AG10803 (cell line): ENCODE data around the gene OXLD1.

Source experiments
- DNase-seq: peaks from one replicate; pipeline ENCODE4 v3.0.0; 2010; ENCODE audit warnings: low read depth
- H3K4me3 ChIP-seq: 2 replicates; pipeline ENCODE4 v1.5.1; 2011; ENCODE audit warnings: mild to moderate bottlenecking, low read length, control low read depth
- CTCF ChIP-seq: conservative IDR thresholded peaks from 2 replicates; pipeline ENCODE4 v1.5.1; 2011; ENCODE audit warnings: mild to moderate bottlenecking, low read length, control low read depth, inconsistent platforms

Gene OXLD1

GRCh38 chr17:81705518-81706231 is 39.3 kb upstream of the OXLD1 start:
- no peak overlapping the region for H3K4me3 ChIP-seq
- no peak for TF ChIP-seq CTCF
- no peak for DNase-seq

GRCh38 chr17:81703747-81704654 is 37.6 kb upstream of the OXLD1 start:
- TF ChIP-seq CTCF, result no peak
- no peak for DNase-seq
- peak overlapping the region; percentile 89 for H3K4me3 ChIP-seq

GRCh38 chr17:81702934-81703746 is 36.7 kb upstream of the OXLD1 start, which contains the start of gene MRPL12:
MRPL12 (plus strand) TSS chr17:81703367; CDS start chr17:81703502, 135 bp downstream.
- DNase-seq, result peak; percentile 89
- H3K4me3 ChIP-seq, result peak within 1 kb of the TSS; percentile 89
- peak; percentile 23 for TF ChIP-seq CTCF

- TF ChIP-seq CTCF, result no peak
- peak overlapping the region; percentile 89 for H3K4me3 ChIP-seq
- DNase-seq, result no peak
Measured at GRCh38 chr17:81701288-81702071, 35.1 kb upstream of the OXLD1 start.

GRCh38 chr17:81700353-81701287 is 34.2 kb upstream of the OXLD1 start:
- no peak for TF ChIP-seq CTCF
- DNase-seq, result no peak
- H3K4me3 ChIP-seq, result no peak overlapping the region
